Measurements from ENCODE around the gene DNAL4. TPM values are rescaled to one million over a fixed set of nuclear protein-coding genes. Genes with fewer than 3 reads are reported as not detected.

The DNAL4 gene
- polyA plus RNA-seq, 1 donor (not counting 4 experiments of a cell fraction or from before 2014, with no cell fraction given): 11.4 TPM

DNA sequence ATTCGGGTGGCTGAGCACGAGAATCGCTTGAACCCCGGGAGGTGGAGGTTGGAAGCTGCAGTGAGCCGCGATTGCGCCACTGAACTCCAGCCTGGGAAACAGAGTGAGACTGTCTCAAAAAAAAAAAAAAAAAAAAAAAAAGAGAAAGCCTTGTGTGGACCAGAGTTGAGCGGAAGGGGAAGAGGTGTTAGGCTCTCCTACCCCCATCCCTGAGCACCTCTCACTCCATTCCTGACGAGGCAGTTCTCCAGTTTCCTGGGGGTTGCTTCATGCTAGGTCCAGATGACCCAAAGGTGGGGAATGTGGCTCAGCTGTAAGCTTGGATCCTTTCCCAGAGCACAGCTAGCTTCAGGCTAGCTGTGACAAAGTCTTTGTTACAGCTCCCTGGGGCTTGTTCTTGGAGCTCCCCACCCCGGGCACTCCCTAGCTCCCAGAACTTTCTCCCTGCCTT, 8.8 kb upstream of the DNAL4 start:
- Histone ChIP-seq H3K27me3 (ENCODE audit: control insufficient read depth, extremely low read depth, insufficient read depth, low read length) (no peaks in the 10 kb centered on the region), H2AFZ (ENCODE audit: control insufficient read depth, low read length) (no peak overlapping the region), H3K4me1 (ENCODE audit: control insufficient read depth, extremely low read depth, insufficient read depth, low read length) (peaks cover 9% of the 10 kb centered on the region), H3K79me2 (ENCODE audit: control insufficient read depth, insufficient read depth, low read length) (no peaks in the 10 kb centered on the region), H4K20me1 (ENCODE audit: control insufficient read depth, extremely low read depth, insufficient read depth, low read length) (no peaks in the 10 kb centered on the region), H3K36me3 (ENCODE audit: control insufficient read depth in 2 of 2, extremely low read depth in 1 of 2, insufficient read depth in 2 of 2, low read length in 2 of 2) (no peaks in the 10 kb centered on the region), H3K9ac (ENCODE audit: control insufficient read depth, extremely low read depth, insufficient read depth, low read length) (no peak overlapping the region), H3K9me3 (ENCODE audit: control insufficient read depth, low read depth, low read length) (peaks cover 2% of the 10 kb centered on the region), H3K9me1 (ENCODE audit: control insufficient read depth, extremely low read depth, insufficient read depth, low read length) (no peaks in the 10 kb centered on the region), H3K27ac (ENCODE audit: control insufficient read depth, insufficient read depth, low read length) (no peak overlapping the region), H3K4me2 (ENCODE audit: control insufficient read depth, extremely low read depth, insufficient read depth, low read depth, low read length) (peak overlapping the region; percentile 30), H3K4me3 (ENCODE audit: control insufficient read depth in 2 of 3, extremely low read depth in 1 of 3, insufficient read depth in 2 of 3, low read depth in 1 of 3, low read length in 3 of 3) (no peak overlapping the region)
- peak; percentile 89 for DNase-seq (ENCODE audit: low read depth, low spot score)
- dilution Hi-C loops (cut with MboI; ENCODE audit: extremely low pct_ligation_motif_present, low sequenced_read_pairs): no loop called here
- TF ChIP-seq, protein P1, sequence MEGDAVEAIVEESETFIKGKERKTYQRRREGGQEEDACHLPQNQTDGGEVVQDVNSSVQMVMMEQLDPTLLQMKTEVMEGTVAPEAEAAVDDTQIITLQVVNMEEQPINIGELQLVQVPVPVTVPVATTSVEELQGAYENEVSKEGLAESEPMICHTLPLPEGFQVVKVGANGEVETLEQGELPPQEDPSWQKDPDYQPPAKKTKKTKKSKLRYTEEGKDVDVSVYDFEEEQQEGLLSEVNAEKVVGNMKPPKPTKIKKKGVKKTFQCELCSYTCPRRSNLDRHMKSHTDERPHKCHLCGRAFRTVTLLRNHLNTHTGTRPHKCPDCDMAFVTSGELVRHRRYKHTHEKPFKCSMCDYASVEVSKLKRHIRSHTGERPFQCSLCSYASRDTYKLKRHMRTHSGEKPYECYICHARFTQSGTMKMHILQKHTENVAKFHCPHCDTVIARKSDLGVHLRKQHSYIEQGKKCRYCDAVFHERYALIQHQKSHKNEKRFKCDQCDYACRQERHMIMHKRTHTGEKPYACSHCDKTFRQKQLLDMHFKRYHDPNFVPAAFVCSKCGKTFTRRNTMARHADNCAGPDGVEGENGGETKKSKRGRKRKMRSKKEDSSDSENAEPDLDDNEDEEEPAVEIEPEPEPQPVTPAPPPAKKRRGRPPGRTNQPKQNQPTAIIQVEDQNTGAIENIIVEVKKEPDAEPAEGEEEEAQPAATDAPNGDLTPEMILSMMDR (optimal IDR thresholded peaks at IDR 0.05 in 1 of 3, IDR thresholded peaks at IDR 0.05 in 1 of 3, conservative IDR thresholded peaks at IDR 0.05 in 1 of 3; ENCODE audit: extremely low read depth in 1 of 3, insufficient read depth in 2 of 3, low read length in 3 of 3): no peak
- TF ChIP-seq EZH2 (IDR thresholded peaks at IDR 0.05; ENCODE audit: low read length): no peak
- FAIRE-seq: peak; percentile 86

DNA sequence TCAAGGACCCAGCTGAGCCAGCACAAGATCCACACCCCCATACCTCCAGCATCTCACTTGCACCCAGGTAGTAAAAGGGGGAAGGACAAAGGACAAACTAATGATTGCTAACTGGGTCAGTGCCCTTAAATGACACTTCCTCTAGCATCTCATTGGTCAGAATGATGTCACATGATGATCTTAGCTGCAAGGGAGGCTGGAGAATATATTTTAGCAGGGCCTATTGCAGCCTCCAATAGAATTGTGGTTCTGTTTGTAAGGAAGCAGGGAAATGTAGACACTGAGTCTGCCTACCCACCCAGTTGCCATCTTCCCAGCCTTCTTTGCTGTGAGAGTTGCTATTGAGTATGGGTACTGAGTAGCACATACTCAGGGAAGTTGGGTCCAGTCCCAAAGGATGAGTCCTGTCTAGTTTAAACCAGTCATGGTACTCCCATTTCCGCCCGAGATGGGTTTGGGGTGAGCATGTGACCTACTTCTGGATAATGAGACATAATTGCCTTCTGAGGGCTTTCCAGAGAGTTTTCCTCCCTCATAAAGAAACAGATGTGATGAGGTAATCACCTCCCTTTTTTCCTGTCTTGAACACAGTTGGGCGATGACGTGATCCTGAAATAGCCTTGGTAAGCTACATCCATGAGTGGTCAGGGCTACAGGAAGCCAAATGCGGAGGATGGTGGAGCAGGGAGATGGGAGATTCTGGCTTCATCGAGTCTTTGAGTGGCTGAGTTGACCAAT, 5.5 kb upstream of the DNAL4 start:
- Histone ChIP-seq H4K20me1 (ENCODE audit: control insufficient read depth, extremely low read depth, insufficient read depth, low read length) (no peaks in the 10 kb centered on the region), H3K9me3 (ENCODE audit: control insufficient read depth, low read depth, low read length) (peaks cover 2% of the 10 kb centered on the region), H3K9me1 (ENCODE audit: control insufficient read depth, extremely low read depth, insufficient read depth, low read length) (no peaks in the 10 kb centered on the region), H3K27ac (ENCODE audit: control insufficient read depth, insufficient read depth, low read length) (no peak overlapping the region), H3K4me1 (ENCODE audit: control insufficient read depth, extremely low read depth, insufficient read depth, low read length) (peaks cover 11% of the 10 kb centered on the region), H3K79me2 (ENCODE audit: control insufficient read depth, insufficient read depth, low read length) (no peaks in the 10 kb centered on the region), H3K27me3 (ENCODE audit: control insufficient read depth, extremely low read depth, insufficient read depth, low read length) (no peaks in the 10 kb centered on the region), H3K4me2 (ENCODE audit: control insufficient read depth, extremely low read depth, insufficient read depth, low read depth, low read length) (no peak overlapping the region), H3K36me3 (ENCODE audit: control insufficient read depth in 2 of 2, extremely low read depth in 1 of 2, insufficient read depth in 2 of 2, low read length in 2 of 2) (no peaks in the 10 kb centered on the region), H2AFZ (ENCODE audit: control insufficient read depth, low read length) (no peak overlapping the region), H3K4me3 (ENCODE audit: control insufficient read depth in 2 of 3, extremely low read depth in 1 of 3, insufficient read depth in 2 of 3, low read depth in 1 of 3, low read length in 3 of 3) (no peak overlapping the region), H3K9ac (ENCODE audit: control insufficient read depth, extremely low read depth, insufficient read depth, low read length) (no peak overlapping the region)
- dilution Hi-C loops (cut with MboI; ENCODE audit: extremely low pct_ligation_motif_present, low sequenced_read_pairs): no loop called here
- DNase-seq (ENCODE audit: low read depth, low spot score) (peak; percentile 13), FAIRE-seq (peak; percentile 63)
- TF ChIP-seq, protein P1 (optimal IDR thresholded peaks at IDR 0.05 in 1 of 3, IDR thresholded peaks at IDR 0.05 in 1 of 3, conservative IDR thresholded peaks at IDR 0.05 in 1 of 3; ENCODE audit: extremely low read depth in 1 of 3, insufficient read depth in 2 of 3, low read length in 3 of 3): no peak
- TF ChIP-seq EZH2 (IDR thresholded peaks at IDR 0.05; ENCODE audit: low read length): no peak

All from keratinocyte (primary cell).